Measurements from ENCODE around the gene C11orf42.

Gene C11orf42

DNA sequence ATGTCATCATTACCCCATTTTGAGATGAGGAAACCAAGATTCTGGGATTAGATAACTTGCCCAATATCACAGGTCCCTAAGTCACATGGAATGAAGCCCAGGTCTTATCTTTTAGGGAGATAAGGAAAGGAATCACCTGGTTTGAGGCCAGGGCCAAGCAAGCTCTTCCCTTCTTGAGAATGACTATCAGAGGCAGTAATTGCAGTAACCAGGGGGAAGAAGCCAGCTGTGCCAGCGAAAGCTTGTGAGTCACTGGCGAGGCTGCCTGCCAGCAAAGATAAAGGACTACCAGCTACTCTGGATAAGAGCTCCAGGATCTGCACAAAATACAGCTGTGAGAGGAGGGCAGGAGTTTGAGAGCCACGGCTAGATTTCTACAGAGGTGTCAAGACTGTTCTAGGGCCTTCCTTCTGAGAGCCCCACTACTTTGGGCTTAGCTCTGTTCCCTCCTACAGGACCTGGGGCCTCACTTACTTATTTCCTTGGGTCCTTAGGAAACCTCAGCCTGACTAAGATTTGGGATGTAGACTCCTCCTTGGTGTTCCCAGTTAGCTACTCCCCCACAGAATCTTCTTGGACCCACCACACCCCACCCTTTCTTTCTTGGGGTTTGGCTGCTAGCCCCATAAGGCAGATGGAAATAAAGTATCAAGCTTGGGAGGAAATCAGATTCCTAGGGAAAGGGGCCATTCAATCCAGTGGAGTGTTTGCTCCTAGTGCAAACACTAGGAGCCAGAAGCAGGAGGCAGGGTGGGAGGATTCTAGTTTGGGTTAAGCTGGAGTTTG lies 44.6 kb downstream of the C11orf42 start:
- H3K27ac ChIP-seq, result no peak overlapping the region
- DNase-seq, result no peak
- H3K36me3 ChIP-seq, result no peaks in the 10 kb centered on the region
- TF ChIP-seq, protein P1, sequence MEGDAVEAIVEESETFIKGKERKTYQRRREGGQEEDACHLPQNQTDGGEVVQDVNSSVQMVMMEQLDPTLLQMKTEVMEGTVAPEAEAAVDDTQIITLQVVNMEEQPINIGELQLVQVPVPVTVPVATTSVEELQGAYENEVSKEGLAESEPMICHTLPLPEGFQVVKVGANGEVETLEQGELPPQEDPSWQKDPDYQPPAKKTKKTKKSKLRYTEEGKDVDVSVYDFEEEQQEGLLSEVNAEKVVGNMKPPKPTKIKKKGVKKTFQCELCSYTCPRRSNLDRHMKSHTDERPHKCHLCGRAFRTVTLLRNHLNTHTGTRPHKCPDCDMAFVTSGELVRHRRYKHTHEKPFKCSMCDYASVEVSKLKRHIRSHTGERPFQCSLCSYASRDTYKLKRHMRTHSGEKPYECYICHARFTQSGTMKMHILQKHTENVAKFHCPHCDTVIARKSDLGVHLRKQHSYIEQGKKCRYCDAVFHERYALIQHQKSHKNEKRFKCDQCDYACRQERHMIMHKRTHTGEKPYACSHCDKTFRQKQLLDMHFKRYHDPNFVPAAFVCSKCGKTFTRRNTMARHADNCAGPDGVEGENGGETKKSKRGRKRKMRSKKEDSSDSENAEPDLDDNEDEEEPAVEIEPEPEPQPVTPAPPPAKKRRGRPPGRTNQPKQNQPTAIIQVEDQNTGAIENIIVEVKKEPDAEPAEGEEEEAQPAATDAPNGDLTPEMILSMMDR (IDR thresholded peaks at IDR 0.05; ENCODE audit: low read depth, low read length), result no peak
- H3K27me3 ChIP-seq (ENCODE audit: insufficient read depth, low read depth, severe bottlenecking), result no peaks in the 10 kb centered on the region
- no peak overlapping the region for H3K4me3 ChIP-seq (ENCODE audit: low read depth, low read length)
- no peaks in the 10 kb centered on the region for H3K9me3 ChIP-seq (ENCODE audit: severe bottlenecking)

DNA sequence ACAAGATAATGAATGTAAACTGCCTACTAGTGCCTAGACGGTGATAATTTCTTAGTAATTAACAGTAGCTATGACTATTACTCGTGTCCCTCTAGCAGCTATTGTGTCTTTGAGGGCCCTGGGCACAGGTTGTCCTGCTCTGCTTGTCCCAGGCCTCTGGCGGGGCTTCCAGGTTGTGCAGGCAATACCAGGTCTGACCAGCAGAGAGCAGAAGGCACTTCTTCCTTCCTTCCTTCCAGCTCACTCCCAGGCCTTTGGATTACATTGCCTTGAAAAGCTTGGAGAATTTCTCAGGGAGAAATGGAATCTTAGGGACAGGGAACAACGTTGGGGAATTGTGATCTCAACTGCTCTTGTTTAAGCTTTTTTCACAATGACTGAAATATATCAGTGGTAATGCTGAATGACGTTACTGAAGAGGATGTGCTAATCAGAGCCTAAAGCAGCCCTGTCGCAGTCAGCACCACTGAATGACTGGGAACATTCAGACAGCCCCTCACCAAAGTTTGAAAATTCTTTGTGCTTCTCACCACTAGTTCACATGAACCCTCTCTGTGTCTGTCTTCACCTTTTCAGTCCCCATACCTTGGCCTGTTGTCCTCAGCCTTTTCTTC lies 45.9 kb downstream of the C11orf42 start:
- TF ChIP-seq, protein P1 (IDR thresholded peaks at IDR 0.05; ENCODE audit: low read depth, low read length), result peak; percentile 94
- Histone ChIP-seq H3K9me3 (ENCODE audit: severe bottlenecking) (peaks cover 3% of the 10 kb centered on the region), H3K27ac (no peak overlapping the region), H3K27me3 (ENCODE audit: insufficient read depth, low read depth, severe bottlenecking) (no peaks in the 10 kb centered on the region), H3K4me3 (ENCODE audit: low read depth, low read length) (no peak overlapping the region), H3K36me3 (no peaks in the 10 kb centered on the region)
- peak; percentile 85 for DNase-seq

DNA sequence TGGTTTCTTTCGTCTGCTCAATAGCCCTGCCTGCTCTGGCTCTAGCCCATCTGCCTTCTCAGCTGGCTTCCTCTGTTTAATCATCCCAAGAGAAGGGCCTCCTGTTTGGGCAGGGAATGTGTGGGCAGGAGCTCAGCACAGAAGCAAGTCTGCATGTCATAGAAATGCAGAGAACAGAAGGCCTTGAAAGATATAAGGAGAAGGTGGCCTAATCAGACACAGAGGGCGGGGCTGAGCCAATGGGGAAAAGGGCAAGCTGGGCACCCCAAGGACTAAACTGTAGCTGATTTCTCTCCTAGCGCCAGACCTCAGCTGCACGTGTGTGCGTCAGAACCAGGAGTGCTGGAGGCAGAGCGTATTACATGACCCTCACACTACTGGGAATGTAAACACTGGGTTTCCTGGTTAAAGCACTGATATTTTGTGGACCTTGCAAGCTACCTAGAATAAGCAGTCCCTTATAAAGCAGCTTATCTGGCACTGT lies 46.7 kb downstream of the C11orf42 start:
- no peak for DNase-seq

DNA sequence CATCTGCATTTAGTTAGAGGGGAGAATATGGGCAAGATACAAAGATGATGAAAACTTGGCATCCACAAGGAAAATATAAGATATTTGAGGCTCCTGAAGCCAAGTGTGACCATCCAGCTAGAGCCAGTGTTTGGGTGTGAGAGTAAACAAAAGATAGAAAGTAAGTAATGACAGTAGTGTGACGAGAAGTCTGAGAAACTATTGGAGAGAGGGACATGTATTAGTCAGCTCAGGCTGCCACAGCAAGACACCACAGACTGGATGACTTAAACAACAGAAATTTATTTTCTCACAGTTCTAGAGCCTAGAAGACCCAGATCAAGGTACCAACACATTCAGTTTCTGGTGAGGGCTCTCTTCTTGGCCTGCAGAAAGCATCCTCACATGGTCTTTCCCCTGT lies 47.8 kb downstream of the C11orf42 start:
- H3K9me3 ChIP-seq (ENCODE audit: severe bottlenecking), result peaks cover 4% of the 10 kb centered on the region
- no peak overlapping the region for H3K4me3 ChIP-seq (ENCODE audit: low read depth, low read length)
- DNase-seq, result no peak
- H3K27me3 ChIP-seq (ENCODE audit: insufficient read depth, low read depth, severe bottlenecking), result no peaks in the 10 kb centered on the region
- H3K27ac ChIP-seq, result no peak overlapping the region
- no peaks in the 10 kb centered on the region for H3K36me3 ChIP-seq
- TF ChIP-seq, protein P1 (IDR thresholded peaks at IDR 0.05; ENCODE audit: low read depth, low read length), result no peak

More for the DNA sequence above, 46.7 kb downstream of the C11orf42 start:
- Histone ChIP-seq H3K36me3 (no peaks in the 10 kb centered on the region), H3K4me3 (ENCODE audit: low read depth, low read length) (no peak overlapping the region), H3K27me3 (ENCODE audit: insufficient read depth, low read depth, severe bottlenecking) (no peaks in the 10 kb centered on the region), H3K9me3 (ENCODE audit: severe bottlenecking) (peaks cover 4% of the 10 kb centered on the region), H3K27ac (no peak overlapping the region)
- TF ChIP-seq, protein P1 (IDR thresholded peaks at IDR 0.05; ENCODE audit: low read depth, low read length), result no peak

DNA sequence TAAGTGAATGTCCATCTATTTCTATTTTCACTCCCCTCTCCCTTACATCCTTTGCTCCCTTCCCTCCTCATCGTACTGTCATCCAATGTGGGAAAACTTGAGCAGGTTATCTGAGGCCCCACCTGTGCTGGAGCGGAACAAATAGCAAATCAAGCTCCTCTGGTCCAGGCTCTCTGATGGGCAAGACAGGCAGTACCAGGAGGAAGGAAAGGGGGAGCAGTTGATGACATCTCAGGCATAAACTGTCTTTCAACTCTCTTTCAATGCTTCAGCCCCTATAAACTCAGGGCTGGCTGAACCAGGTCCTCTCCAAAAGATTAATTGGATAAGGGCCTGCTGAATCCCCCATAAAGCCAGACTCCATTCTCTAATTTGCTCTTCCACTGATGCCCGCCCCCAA lies 52.8 kb downstream of the C11orf42 start:
- H3K27me3 ChIP-seq (ENCODE audit: insufficient read depth, low read depth, severe bottlenecking), result no peaks in the 10 kb centered on the region
- peaks cover 4% of the 10 kb centered on the region for H3K9me3 ChIP-seq (ENCODE audit: severe bottlenecking)
- no peaks in the 10 kb centered on the region for H3K36me3 ChIP-seq
- TF ChIP-seq, protein P1 (IDR thresholded peaks at IDR 0.05; ENCODE audit: low read depth, low read length), result no peak
- H3K4me3 ChIP-seq (ENCODE audit: low read depth, low read length), result no peak overlapping the region
- no peak overlapping the region for H3K27ac ChIP-seq
- no peak for DNase-seq

Data from WERI-Rb-1 (cell line).